GM19468 (cell line): Measurements from ENCODE around the gene STX18.
A peak's percentile ranks its signal among the peaks of the same experiment; 100 is the strongest.
"Not testable (repeated sequence)": the region's sequence is repeated elsewhere in the genome, so short reads cannot be mapped to it uniquely, and the experiment has no call there.

Source experiments
- ATAC-seq: cut with Tn5 transposase; IDR thresholded peaks from one replicate; pipeline ENCODE4 v1.9.1; 2021; ENCODE audit warnings: mild to moderate bottlenecking, moderate library complexity, moderate number of reproducible peaks; ENCODE audit not compliant: unreplicated experiment; ENCODE audit errors: extremely low read depth

The STX18 gene

GRCh38 chr4:4541661-4542570 is at the start of gene STX18:
TSS of gene STX18 (minus strand) at chr4:4542048. CDS start at chr4:4541964, 84 bp downstream.
- ATAC-seq: peak; percentile 67

GRCh38 chr4:4591071-4591470 is 49.2 kb upstream of the STX18 start:
- no peak for ATAC-seq

- ATAC-seq: no peak
These were observed 48.7 kb upstream of the STX18 start for GRCh38 chr4:4590546-4590945.

- ATAC-seq: no peak
These were observed 43.3 kb upstream of the STX18 start for GRCh38 chr4:4585012-4585670.

- no peak for ATAC-seq
These were observed 41.8 kb upstream of the STX18 start for GRCh38 chr4:4583606-4584005.

GRCh38 chr4:4582653-4583052 is 40.8 kb upstream of the STX18 start:
- no peak for ATAC-seq

- no peak for ATAC-seq
These were observed 38.6 kb upstream of the STX18 start for GRCh38 chr4:4580494-4580893.

- ATAC-seq: no peak
These were observed 37.1 kb upstream of the STX18 start for GRCh38 chr4:4578981-4579380.

GRCh38 chr4:4577359-4577875 is 35.6 kb upstream of the STX18 start:
- no peak for ATAC-seq

- ATAC-seq: peak; percentile 78
These were observed 33.7 kb upstream of the STX18 start for GRCh38 chr4:4575284-4576211.

- no peak for ATAC-seq
These were observed 32.9 kb upstream of the STX18 start for GRCh38 chr4:4574792-4575191.

- no peak for ATAC-seq
These were observed 32.2 kb upstream of the STX18 start for GRCh38 chr4:4574052-4574451.

GRCh38 chr4:4572821-4573220 is 31.0 kb upstream of the STX18 start:
- no peak for ATAC-seq

- not testable (repeated sequence) for ATAC-seq
These were observed 28.0 kb upstream of the STX18 start for GRCh38 chr4:4569861-4570260.

- ATAC-seq: no peak
These were observed 27.1 kb upstream of the STX18 start for GRCh38 chr4:4568806-4569427.

- ATAC-seq: not testable (repeated sequence)
These were observed 24.5 kb upstream of the STX18 start for GRCh38 chr4:4566359-4566758.

- ATAC-seq: no peak
These were observed 22.7 kb upstream of the STX18 start for GRCh38 chr4:4564522-4564921.

GRCh38 chr4:4560642-4561041 is 18.8 kb upstream of the STX18 start:
- no peak for ATAC-seq

GRCh38 chr4:4560136-4560535 is 18.3 kb upstream of the STX18 start:
- ATAC-seq: no peak

GRCh38 chr4:4559596-4559995 is 17.7 kb upstream of the STX18 start:
- ATAC-seq: no peak
